OCI-LY7 (cell line): Measurements from ENCODE around the gene NTRK3. TPM values are rescaled to one million over a fixed set of nuclear protein-coding genes. Genes with fewer than 3 reads are reported as not detected.

Experiments
- BruUV-seq: library from RNA; stranded (reverse); fragments of 400-500 nt; replicated peaks from 2 replicates; lab custom pipeline; 2021; lab: Mats Ljungman, UMichigan
- CTCF ChIA-PET: fragments of 300-600 bp; sonication (Branson Sonifier 250); formaldehyde crosslinking; loops from one replicate; lab custom pipeline; 2022; ENCODE audit warnings: antibody characterized with exemption; ENCODE audit not compliant: unreplicated experiment; lab: Charles Lee
- POLR2A ChIA-PET: fragments of 300-600 bp; sonication (Branson Sonifier 250); formaldehyde crosslinking; loops from one replicate; lab custom pipeline; 2022; ENCODE audit warnings: antibody characterized with exemption; lab: Charles Lee
- DNase-seq: peaks from one replicate; pipeline ENCODE4 v3.0.0-alpha.2; 2015; ENCODE audit warnings: low spot score
- H2AFZ ChIP-seq: fragments of 200-600 bp; sonication (generic), shearing (Covaris generic); 2 replicates; pipeline ENCODE4 v1.6.1; 2014; ENCODE audit warnings: mild to moderate bottlenecking, antibody characterized with exemption, low read length, moderate library complexity
- H3K27ac ChIP-seq: fragments of 200-600 bp; sonication (generic); 2 replicates; pipeline ENCODE4 v1.5.1; 2014; ENCODE audit warnings: mixed run types, low read depth, mild to moderate bottlenecking, moderate library complexity, low read length, inconsistent platforms; ENCODE audit not compliant: poor library complexity, severe bottlenecking
- H3K36me3 ChIP-seq: fragments of 200-600 bp; sonication (generic); 2 replicates; pipeline ENCODE4 v1.6.1; 2014; ENCODE audit warnings: mild to moderate bottlenecking, antibody characterized with exemption, low read length, moderate library complexity, mixed read lengths; ENCODE audit not compliant: insufficient read depth
- H3K4me1 ChIP-seq: fragments of 200-600 bp; sonication (generic); 2 replicates; pipeline ENCODE4 v1.5.1; 2014; ENCODE audit warnings: mild to moderate bottlenecking, low read length; ENCODE audit not compliant: insufficient read depth, poor library complexity, severe bottlenecking
- H3K4me2 ChIP-seq: fragments of 200-600 bp; sonication (generic); 2 replicates; pipeline ENCODE4 v1.6.1; 2014; ENCODE audit warnings: mild to moderate bottlenecking, low read length
- H3K4me3 ChIP-seq: fragments of 200-600 bp; sonication (generic); 2 replicates; pipeline ENCODE4 v1.5.1; 2014; ENCODE audit warnings: mild to moderate bottlenecking, low read depth, low read length; ENCODE audit not compliant: poor library complexity, severe bottlenecking
- H3K79me2 ChIP-seq: fragments of 200-600 bp; sonication (generic); 2 replicates; pipeline ENCODE4 v1.6.1; 2016; ENCODE audit warnings: low read depth, mild to moderate bottlenecking, low read length, moderate library complexity, mixed read lengths; ENCODE audit not compliant: insufficient read depth
- H3K9me2 ChIP-seq: fragments of 200-600 bp; sonication (generic); 2 replicates; pipeline ENCODE4 v1.6.1; 2016; ENCODE audit warnings: mild to moderate bottlenecking, low read length, mixed read lengths; ENCODE audit not compliant: insufficient read depth
- H3K9me3 ChIP-seq: fragments of 200-600 bp; sonication (generic); 2 replicates; pipeline ENCODE4 v1.6.1; 2014; ENCODE audit warnings: mild to moderate bottlenecking, mixed run types, low read length, mixed read lengths
- H4K20me1 ChIP-seq: fragments of 200-600 bp; sonication (generic); 2 replicates; pipeline ENCODE4 v1.6.1; 2014; ENCODE audit warnings: mild to moderate bottlenecking, antibody characterized with exemption, low read length, moderate library complexity, mixed read lengths; ENCODE audit not compliant: insufficient read depth
- CTCF ChIP-seq: fragments of 200-600 bp; sonication (generic); conservative IDR thresholded peaks from 2 replicates; pipeline ENCODE4 v1.5.1; 2014; ENCODE audit warnings: mild to moderate bottlenecking, antibody characterized with exemption, low read length, moderate library complexity, mixed read lengths
- EZH2phosphoT487 ChIP-seq: fragments of 200-600 bp; sonication (generic); IDR thresholded peaks from 2 replicates; pipeline ENCODE4 v1.6.1; 2018; ENCODE audit warnings: low read depth, borderline replicate concordance, mild to moderate bottlenecking, mixed run types, antibody characterized with exemption, low read length, moderate library complexity, mixed read lengths
- intact Hi-C: fragments of 100-400 bp; cut with micrococcal nuclease; formaldehyde crosslinking; loops from one replicate; pipeline ENCODE4 v1.10.0; 2022; ENCODE audit not compliant: unreplicated experiment
- total RNA-seq, 2 experiments: library from RNA; depleted of rRNA in 1 of 2; stranded (reverse); fragments of >200 nt in 1 of 2; shearing (Covaris generic) in 1 of 2; gene quantifications; 2 replicates each; pipeline ENCODE4 v1.2.3, GENCODE V29; 2014 to 2022

NTRK3 gene
- total RNA-seq, 2 experiments from 2014 or later: 0.50 to 2.5 TPM

DNA sequence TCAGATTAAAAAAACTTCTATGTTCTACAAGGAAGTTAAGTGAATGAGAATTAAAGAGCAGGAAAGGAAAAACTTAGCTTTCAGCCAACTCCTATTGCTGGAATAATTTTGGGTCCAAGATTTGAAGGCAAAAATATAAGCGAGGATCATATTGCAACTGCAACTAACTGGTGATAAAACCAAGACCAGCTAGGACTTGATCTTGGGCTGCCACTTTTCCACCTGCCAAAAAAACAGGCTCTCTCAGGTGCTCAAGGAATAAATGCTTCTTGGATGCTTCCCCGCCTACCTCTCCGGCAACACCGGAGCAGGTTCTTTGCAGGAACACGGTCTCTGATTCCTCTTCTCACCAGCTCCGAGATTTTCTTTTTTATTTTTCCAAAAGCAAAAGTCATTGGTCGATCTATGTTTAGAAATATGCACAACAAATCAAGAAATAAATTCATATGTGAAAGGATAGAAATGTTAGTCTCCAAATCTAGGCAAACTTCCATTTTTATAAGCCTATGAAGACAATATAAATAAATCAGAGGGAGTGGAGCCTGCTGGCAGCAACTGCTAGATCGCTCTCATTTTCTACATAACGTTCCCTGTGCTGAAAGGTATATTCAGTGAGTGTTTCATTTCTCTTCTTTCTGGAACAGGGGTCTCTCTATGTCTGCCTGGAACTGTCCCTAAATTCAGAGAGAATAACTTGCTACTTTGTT lies 241.9 kb downstream of the NTRK3 start:
- BruUV-seq: no TSS peak
- no peak for DNase-seq
- Histone ChIP-seq H3K9me3 (no peaks in the 10 kb centered on the region), H3K4me1 (no peaks in the 10 kb centered on the region), H3K4me2 (no peak overlapping the region), H3K79me2 (no peaks in the 10 kb centered on the region), H3K9me2 (no peaks in the 10 kb centered on the region), H4K20me1 (no peaks in the 10 kb centered on the region), H3K4me3 (no peak overlapping the region), H2AFZ (no peak overlapping the region), H3K36me3 (no peaks in the 10 kb centered on the region), H3K27ac (no peak overlapping the region)
- ChIA-PET POLR2A (no interaction called here), CTCF (no interaction called here)
- intact Hi-C loops: no loop called here
- TF ChIP-seq EZH2phosphoT487 (no peak), CTCF (no peak)

GRCh38 chr15:88013111-88013510 lies 243.4 kb downstream of the NTRK3 start:
- no peak for TF ChIP-seq CTCF
- no peak for TF ChIP-seq EZH2phosphoT487
- intact Hi-C loops: no loop called here

DNA sequence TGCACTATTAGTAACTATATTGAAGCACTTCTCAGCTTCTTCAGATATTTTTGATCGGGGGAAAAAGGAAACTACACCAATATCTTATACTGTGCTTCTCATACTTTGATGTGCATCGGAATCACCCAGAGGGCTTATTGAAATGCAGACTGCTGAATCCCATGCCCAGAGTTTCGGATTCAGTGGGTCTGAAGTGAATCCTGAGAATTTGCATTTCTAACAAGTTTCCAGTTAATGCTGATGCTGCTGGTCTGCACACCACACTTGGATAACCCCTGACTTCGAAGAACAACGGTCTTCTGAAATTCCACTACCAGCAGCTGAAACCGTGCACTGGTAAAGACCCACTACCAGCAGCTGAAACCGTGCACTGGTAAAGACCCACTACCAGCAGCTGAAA lies 243.9 kb downstream of the NTRK3 start:
- Histone ChIP-seq H3K9me3 (no peaks in the 10 kb centered on the region), H3K27ac (no peak overlapping the region), H3K4me2 (no peak overlapping the region), H2AFZ (no peak overlapping the region), H4K20me1 (no peaks in the 10 kb centered on the region), H3K79me2 (no peaks in the 10 kb centered on the region), H3K4me1 (no peaks in the 10 kb centered on the region), H3K4me3 (no peak overlapping the region), H3K9me2 (no peaks in the 10 kb centered on the region), H3K36me3 (no peaks in the 10 kb centered on the region)
- no peak for DNase-seq
- POLR2A ChIA-PET: no interaction called here
- CTCF ChIA-PET: no interaction called here
- no peak for TF ChIP-seq EZH2phosphoT487
- TF ChIP-seq CTCF: no peak
- intact Hi-C loops: no loop called here
- BruUV-seq: no TSS peak

More at GRCh38 chr15:88013111-88013510, 243.4 kb downstream of the NTRK3 start:
- Histone ChIP-seq H3K9me2 (no peaks in the 10 kb centered on the region), H3K27ac (no peak overlapping the region), H3K79me2 (no peaks in the 10 kb centered on the region), H3K4me1 (no peaks in the 10 kb centered on the region), H3K36me3 (no peaks in the 10 kb centered on the region), H4K20me1 (no peaks in the 10 kb centered on the region), H3K9me3 (no peaks in the 10 kb centered on the region), H3K4me3 (no peak overlapping the region), H2AFZ (no peak overlapping the region), H3K4me2 (no peak overlapping the region)
- POLR2A ChIA-PET: no interaction called here
- CTCF ChIA-PET: no interaction called here
- DNase-seq: no peak
- no TSS peak for BruUV-seq
